Right cardiac atrium (tissue), 5 donors: ENCODE results near the gene KCNH6. TPM values are rescaled to one million over a fixed set of nuclear protein-coding genes. Genes with fewer than 3 reads are reported as not detected.

Experiments
- ATAC-seq, 2 donors: fragments of 200-7000 bp; cut with Tn5 transposase; one replicate each; pipeline versions ENCODE4 v1.8.0 to v1.9.1; 2020; ENCODE audit warnings: moderate library complexity in 2 of 2, mild to moderate bottlenecking in 1 of 2
- DNase-seq, 3 donors: peaks; one replicate each; pipeline ENCODE4 v3.0.0-alpha.2; 2020
- H3K27ac ChIP-seq: one replicate; pipeline ENCODE4 v1.5.1; 2013; ENCODE audit warnings: mild to moderate bottlenecking, low read length, control low read depth, moderate library complexity
- H3K27me3 ChIP-seq: one replicate; pipeline ENCODE4 v1.6.1; 2013; ENCODE audit not compliant: control insufficient read depth, insufficient read depth
- H3K4me1 ChIP-seq: one replicate; pipeline ENCODE4 v1.6.1; 2013; ENCODE audit warnings: low read length; ENCODE audit not compliant: control insufficient read depth, insufficient read depth
- H3K4me3 ChIP-seq: one replicate; pipeline ENCODE4 v1.5.1; 2013; ENCODE audit warnings: low read length, control low read depth
- H3K9me3 ChIP-seq: one replicate; pipeline ENCODE4 v1.6.1; 2013; ENCODE audit warnings: low read length; ENCODE audit not compliant: control insufficient read depth
- WGBS: extraction: QIAGEN DNeasy Blood & Tissue Kit; methylation state at CpG from one replicate; pipeline ENCODE4 v1.1.7; 2013; 5-methylcytosine and 5-hydroxymethylcytosine counted together
- intact Hi-C, 4 donors: fragments of 100-400 bp; cut with DNase I; formaldehyde crosslinking; loops; one replicate each; pipeline versions ENCODE4 v1.11.0 to v1.14.0; 2022 to 2023
- polyA plus RNA-seq: library from polyadenylated mRNA; stranded (reverse); fragments of 200-250 nt; gene quantifications from one replicate; pipeline ENCODE4 v1.2.3, GENCODE V29; 2013
- total RNA-seq, 4 donors: library from RNA; stranded (reverse); fragmentation: NEBNext Ultra II Directional; extraction: Animal tissue kit (Norgen Biotek cat#: 25700); gene quantifications; one replicate each; pipeline ENCODE4 v1.2.1, GENCODE V29; 2021
- donor health status: healthy with polysubstance abuse.
- donor health status: DM: no; HTN: yes; CAD: no.
- donor health status: DM: no; HTN: no; CAD: no.
- donor health status: DM: no; HTN: yes; CAD: no; lungs with severe emphysema.
- donor health status: DM: yes; HTN: yes; CAD: no.

The KCNH6 gene
- total and polyA plus RNA-seq, 5 donors, result not detected

DNA sequence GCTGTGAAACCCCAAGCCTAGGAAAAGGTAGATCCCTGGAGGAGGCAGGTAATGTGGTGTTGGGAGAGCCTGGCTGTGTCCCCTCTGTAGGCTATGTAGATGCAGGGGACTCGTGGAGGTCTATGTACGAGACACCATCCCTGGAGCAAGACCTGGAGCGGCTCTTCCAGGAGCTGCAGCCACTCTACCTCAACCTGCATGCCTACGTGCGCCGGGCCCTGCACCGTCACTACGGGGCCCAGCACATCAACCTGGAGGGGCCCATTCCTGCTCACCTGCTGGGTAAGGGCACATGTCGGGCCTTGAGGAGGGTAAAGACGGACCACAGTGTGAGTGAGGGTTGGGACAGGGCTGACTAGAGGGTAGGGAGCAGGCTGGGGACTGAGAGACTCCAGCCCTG lies 34.3 kb upstream of the KCNH6 start:
- H3K4me1 ChIP-seq, result no peaks in the 10 kb centered on the region
- H3K4me3 ChIP-seq, result no peak overlapping the region
- intact Hi-C loops, result no loop called here
- H3K27me3 ChIP-seq, result no peaks in the 10 kb centered on the region
- no peaks in the 10 kb centered on the region for H3K9me3 ChIP-seq
- 94% methylated on average over 10 of the region's 10 CpGs for WGBS
- no peak overlapping the region for H3K27ac ChIP-seq
- ATAC-seq (no peak), DNase-seq (peak in 1 of 3 donors; percentile 13)

DNA sequence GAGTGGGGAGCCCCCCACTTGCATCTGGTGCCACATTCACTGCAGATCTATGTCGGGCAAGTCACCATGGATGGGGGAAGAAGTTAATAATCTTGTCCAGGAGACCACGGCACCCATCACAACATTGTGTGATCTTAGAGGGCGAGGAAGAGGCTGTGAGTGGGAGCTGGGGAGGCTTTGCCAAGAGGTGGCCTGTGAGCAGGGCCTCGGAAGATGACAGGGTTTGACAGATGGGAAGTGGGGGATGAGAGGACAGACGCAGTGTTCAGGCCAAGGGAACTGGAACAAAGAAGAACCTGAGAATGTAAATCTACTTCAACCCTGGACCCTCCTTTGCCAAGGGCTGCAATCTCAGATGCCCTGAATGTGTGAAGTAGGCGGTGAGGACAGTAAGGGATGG lies 33.9 kb upstream of the KCNH6 start:
- Histone ChIP-seq H3K4me3 (no peak overlapping the region), H3K27me3 (no peaks in the 10 kb centered on the region), H3K27ac (no peak overlapping the region), H3K9me3 (no peaks in the 10 kb centered on the region), H3K4me1 (no peaks in the 10 kb centered on the region)
- intact Hi-C loops, result no loop called here
- peak in 1 of 3 donors; percentile 7 for DNase-seq
- no peak for ATAC-seq
- WGBS, result 79% methylated on average over 6 of the region's 6 CpGs

GRCh38 chr17:63490329-63490728 lies 32.8 kb upstream of the KCNH6 start:
- H3K9me3 ChIP-seq, result no peaks in the 10 kb centered on the region
- intact Hi-C loops, result no loop called here
- H3K4me1 ChIP-seq, result no peaks in the 10 kb centered on the region
- 52% methylated on average over 10 of the region's 10 CpGs for WGBS
- DNase-seq (peak in 1 of 3 donors; percentile 21), ATAC-seq (no peak)
- H3K4me3 ChIP-seq, result no peak overlapping the region
- H3K27ac ChIP-seq, result no peak overlapping the region
- H3K27me3 ChIP-seq, result no peaks in the 10 kb centered on the region

- intact Hi-C loops, result no loop called here
- H3K9me3 ChIP-seq, result no peaks in the 10 kb centered on the region
- WGBS, result 87% methylated on average over 22 of the region's 22 CpGs
- H3K4me3 ChIP-seq, result no peak overlapping the region
- H3K27me3 ChIP-seq, result no peaks in the 10 kb centered on the region
- no peaks in the 10 kb centered on the region for H3K4me1 ChIP-seq
- ATAC-seq, result no peak
- H3K27ac ChIP-seq, result no peak overlapping the region
- peak in 1 of 3 donors; percentile 33 for DNase-seq
Observed at GRCh38 chr17:63490858-63491400, 32.2 kb upstream of the KCNH6 start.

DNA sequence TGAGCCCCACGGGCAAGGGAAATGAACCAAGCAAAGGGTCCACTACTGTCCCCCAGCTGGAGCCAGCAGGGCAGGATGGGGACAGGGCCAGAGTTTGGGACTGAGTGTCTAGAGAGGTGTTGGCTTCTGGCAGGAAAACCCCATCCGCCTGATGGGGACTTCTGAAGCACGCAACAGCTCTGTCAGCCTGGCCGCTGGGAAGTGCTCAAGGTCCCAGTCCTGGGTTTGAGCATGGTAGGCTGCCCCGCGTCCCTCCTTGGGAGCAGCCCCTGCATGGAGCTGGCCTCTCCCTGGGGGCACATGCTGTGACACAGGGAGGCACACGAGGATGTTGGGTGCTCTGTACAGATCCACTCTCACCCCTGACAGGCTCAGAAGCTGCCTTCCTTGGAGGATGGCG lies 31.7 kb upstream of the KCNH6 start:
- intact Hi-C loops, result no loop called here
- Histone ChIP-seq H3K27me3 (no peaks in the 10 kb centered on the region), H3K4me1 (no peaks in the 10 kb centered on the region), H3K9me3 (no peaks in the 10 kb centered on the region), H3K4me3 (no peak overlapping the region), H3K27ac (no peak overlapping the region)
- ATAC-seq, result no peak
- peak in 1 of 3 donors; percentile 10 for DNase-seq
- 85% methylated on average over 8 of the region's 8 CpGs for WGBS

- intact Hi-C loops, result no loop called here
- 80% methylated on average over 10 of the region's 10 CpGs for WGBS
- no peak for ATAC-seq
Observed at GRCh38 chr17:63491977-63492618, 31.1 kb upstream of the KCNH6 start.

GRCh38 chr17:63492940-63493339 lies 30.2 kb upstream of the KCNH6 start:
- Histone ChIP-seq H3K27me3 (no peaks in the 10 kb centered on the region), H3K4me3 (no peak overlapping the region), H3K4me1 (no peaks in the 10 kb centered on the region), H3K27ac (no peak overlapping the region), H3K9me3 (no peaks in the 10 kb centered on the region)
- intact Hi-C loops, result no loop called here
- DNase-seq (peak in 1 of 3 donors; percentile 22), ATAC-seq (no peak)
- WGBS, result 92% methylated on average over 6 of the region's 6 CpGs

More at GRCh38 chr17:63491977-63492618, 31.1 kb upstream of the KCNH6 start:
- H3K4me3 ChIP-seq, result no peak overlapping the region
- H3K27ac ChIP-seq, result no peak overlapping the region
- no peaks in the 10 kb centered on the region for H3K27me3 ChIP-seq
- DNase-seq, result peak in 1 of 3 donors; percentile 27
- H3K9me3 ChIP-seq, result no peaks in the 10 kb centered on the region
- no peaks in the 10 kb centered on the region for H3K4me1 ChIP-seq

DNA sequence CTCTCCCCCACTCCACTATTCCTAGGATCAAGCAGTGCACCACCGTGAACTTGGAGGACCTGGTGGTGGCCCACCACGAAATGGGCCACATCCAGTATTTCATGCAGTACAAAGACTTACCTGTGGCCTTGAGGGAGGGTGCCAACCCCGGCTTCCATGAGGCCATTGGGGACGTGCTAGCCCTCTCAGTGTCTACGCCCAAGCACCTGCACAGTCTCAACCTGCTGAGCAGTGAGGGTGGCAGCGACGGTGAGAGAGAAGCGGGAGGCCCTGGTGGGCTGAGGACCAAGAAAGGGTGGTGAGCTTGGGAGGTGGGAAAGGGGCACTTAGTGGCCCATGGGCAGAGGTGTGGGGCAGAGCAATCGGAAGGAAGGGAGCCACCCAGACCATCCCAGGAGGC lies 29.7 kb upstream of the KCNH6 start:
- Histone ChIP-seq H3K27me3 (no peaks in the 10 kb centered on the region), H3K27ac (no peak overlapping the region), H3K4me3 (no peak overlapping the region), H3K9me3 (no peaks in the 10 kb centered on the region), H3K4me1 (no peaks in the 10 kb centered on the region)
- WGBS, result 95% methylated on average over 9 of the region's 9 CpGs
- ATAC-seq (no peak), DNase-seq (peak in 1 of 3 donors; percentile 11)
- intact Hi-C loops, result no loop called here

GRCh38 chr17:63494300-63494928 lies 28.7 kb upstream of the KCNH6 start:
- DNase-seq (peak in 1 of 3 donors; percentile 14), ATAC-seq (no peak)
- H3K4me1 ChIP-seq, result no peaks in the 10 kb centered on the region
- WGBS, result 94% methylated on average over 12 of the region's 12 CpGs
- no peak overlapping the region for H3K4me3 ChIP-seq
- H3K27me3 ChIP-seq, result no peaks in the 10 kb centered on the region
- intact Hi-C loops, result no loop called here
- H3K27ac ChIP-seq, result no peak overlapping the region
- no peaks in the 10 kb centered on the region for H3K9me3 ChIP-seq

- intact Hi-C loops, result no loop called here
- no peaks in the 10 kb centered on the region for H3K27me3 ChIP-seq
- H3K4me1 ChIP-seq, result no peaks in the 10 kb centered on the region
- ATAC-seq (no peak), DNase-seq (peak in 2 of 3 donors; percentile 26 to 60)
- H3K9me3 ChIP-seq, result no peaks in the 10 kb centered on the region
- H3K4me3 ChIP-seq, result no peak overlapping the region
- no peak overlapping the region for H3K27ac ChIP-seq
- WGBS, result 59% methylated on average over 6 of the region's 6 CpGs
Observed at GRCh38 chr17:63495491-63495890, 27.7 kb upstream of the KCNH6 start.

DNA sequence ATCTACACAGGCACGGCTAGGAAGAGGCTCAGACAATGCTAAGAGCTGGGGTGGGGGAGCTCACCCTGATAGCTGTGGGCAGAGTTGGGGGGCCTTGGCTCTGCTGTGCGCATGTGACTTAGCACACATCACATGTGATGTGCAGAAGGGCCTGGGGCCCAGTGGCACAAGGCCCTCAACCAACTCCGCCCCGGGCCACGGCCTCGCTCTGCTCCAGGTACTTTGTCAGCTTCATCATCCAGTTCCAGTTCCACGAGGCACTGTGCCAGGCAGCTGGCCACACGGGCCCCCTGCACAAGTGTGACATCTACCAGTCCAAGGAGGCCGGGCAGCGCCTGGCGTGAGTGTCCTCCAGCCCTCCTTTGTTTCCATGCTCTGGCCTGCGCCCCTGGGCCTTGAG lies 27.0 kb upstream of the KCNH6 start:
- no peak for ATAC-seq
- Histone ChIP-seq H3K4me1 (no peaks in the 10 kb centered on the region), H3K27me3 (no peaks in the 10 kb centered on the region), H3K4me3 (no peak overlapping the region), H3K9me3 (no peaks in the 10 kb centered on the region), H3K27ac (no peak overlapping the region)
- intact Hi-C loops, result no loop called here
- WGBS, result 88% methylated on average over 12 of the region's 12 CpGs
- peak in 1 of 3 donors; percentile 45 for DNase-seq
